ENCODE data around the gene SSC4D. TPM values are rescaled to one million over a fixed set of nuclear protein-coding genes. Genes with fewer than 3 reads are reported as not detected.
A peak's percentile ranks its signal among the peaks of the same experiment; 100 is the strongest.

SSC4D gene
- total RNA-seq, 1 experiment from 2014 or later, result 18.1 TPM

DNA sequence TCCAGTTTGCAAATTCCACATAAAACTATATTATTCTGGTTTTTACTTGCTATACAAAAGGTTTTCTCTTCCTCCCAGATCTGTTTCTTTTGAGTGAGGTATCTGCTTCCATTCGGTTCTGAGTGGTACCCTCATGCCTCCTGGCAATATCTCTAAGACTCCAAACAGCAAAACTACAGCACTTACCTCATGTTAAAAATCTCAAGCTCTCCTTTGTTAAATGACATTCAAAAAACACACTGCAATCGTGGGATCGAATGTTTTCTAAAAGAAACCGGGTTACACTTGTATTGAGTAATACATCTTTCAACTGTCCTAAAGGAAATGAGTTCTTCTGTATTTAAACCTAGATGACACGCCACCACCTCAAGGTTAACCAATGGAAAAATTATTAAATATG, 61.8 kb downstream of the SSC4D start:
- CTCF ChIA-PET, result no interaction called here
- no peak overlapping the region for H3K4me3 Mint-ChIP-seq
- H3K27ac Mint-ChIP-seq, result peak overlapping the region; percentile 89
- H3K4me1 Mint-ChIP-seq, result peaks cover 49% of the 10 kb centered on the region
- DNase-seq (ENCODE audit: low spot score), result no peak
- no peak for ATAC-seq
- H3K9me3 Mint-ChIP-seq, result peaks cover 13% of the 10 kb centered on the region
- no peaks in the 10 kb centered on the region for H3K27me3 Mint-ChIP-seq (ENCODE audit: low read depth)
- TF ChIP-seq NR2C2 (CRISPR knock-in tag; IDR thresholded peaks at IDR 0.05) (no peak), TEAD1 (CRISPR knock-in tag; IDR thresholded peaks at IDR 0.05) (no peak), CREB1 (CRISPR knock-in tag; IDR thresholded peaks at IDR 0.05) (no peak), MYBL2 (CRISPR knock-in tag; IDR thresholded peaks at IDR 0.05) (no peak), KAT7 (CRISPR knock-in tag; IDR thresholded peaks at IDR 0.05; ENCODE audit: borderline replicate concordance) (no peak), JAZF1 (CRISPR knock-in tag; IDR thresholded peaks at IDR 0.05) (no peak), ZNF317 (CRISPR knock-in tag; IDR thresholded peaks at IDR 0.05; ENCODE audit: borderline replicate concordance, low read depth) (no peak), RORB (CRISPR knock-in tag; IDR thresholded peaks at IDR 0.05) (no peak), FOXJ3 (CRISPR knock-in tag; IDR thresholded peaks at IDR 0.05; ENCODE audit: borderline replicate concordance) (no peak), ATF1 (CRISPR knock-in tag; IDR thresholded peaks at IDR 0.05) (no peak), FOXK1 (CRISPR knock-in tag; IDR thresholded peaks at IDR 0.05) (no peak), ZNF423 (CRISPR knock-in tag; IDR thresholded peaks at IDR 0.05) (no peak)
- TF ChIP-seq, protein P1, sequence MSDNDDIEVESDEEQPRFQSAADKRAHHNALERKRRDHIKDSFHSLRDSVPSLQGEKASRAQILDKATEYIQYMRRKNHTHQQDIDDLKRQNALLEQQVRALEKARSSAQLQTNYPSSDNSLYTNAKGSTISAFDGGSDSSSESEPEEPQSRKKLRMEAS (CRISPR knock-in tag; IDR thresholded peaks at IDR 0.05), result no peak
- TF ChIP-seq, protein P2, sequence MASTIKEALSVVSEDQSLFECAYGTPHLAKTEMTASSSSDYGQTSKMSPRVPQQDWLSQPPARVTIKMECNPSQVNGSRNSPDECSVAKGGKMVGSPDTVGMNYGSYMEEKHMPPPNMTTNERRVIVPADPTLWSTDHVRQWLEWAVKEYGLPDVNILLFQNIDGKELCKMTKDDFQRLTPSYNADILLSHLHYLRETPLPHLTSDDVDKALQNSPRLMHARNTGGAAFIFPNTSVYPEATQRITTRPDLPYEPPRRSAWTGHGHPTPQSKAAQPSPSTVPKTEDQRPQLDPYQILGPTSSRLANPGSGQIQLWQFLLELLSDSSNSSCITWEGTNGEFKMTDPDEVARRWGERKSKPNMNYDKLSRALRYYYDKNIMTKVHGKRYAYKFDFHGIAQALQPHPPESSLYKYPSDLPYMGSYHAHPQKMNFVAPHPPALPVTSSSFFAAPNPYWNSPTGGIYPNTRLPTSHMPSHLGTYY (CRISPR knock-in tag; IDR thresholded peaks at IDR 0.05), result no peak
- TF ChIP-seq, protein P3, sequence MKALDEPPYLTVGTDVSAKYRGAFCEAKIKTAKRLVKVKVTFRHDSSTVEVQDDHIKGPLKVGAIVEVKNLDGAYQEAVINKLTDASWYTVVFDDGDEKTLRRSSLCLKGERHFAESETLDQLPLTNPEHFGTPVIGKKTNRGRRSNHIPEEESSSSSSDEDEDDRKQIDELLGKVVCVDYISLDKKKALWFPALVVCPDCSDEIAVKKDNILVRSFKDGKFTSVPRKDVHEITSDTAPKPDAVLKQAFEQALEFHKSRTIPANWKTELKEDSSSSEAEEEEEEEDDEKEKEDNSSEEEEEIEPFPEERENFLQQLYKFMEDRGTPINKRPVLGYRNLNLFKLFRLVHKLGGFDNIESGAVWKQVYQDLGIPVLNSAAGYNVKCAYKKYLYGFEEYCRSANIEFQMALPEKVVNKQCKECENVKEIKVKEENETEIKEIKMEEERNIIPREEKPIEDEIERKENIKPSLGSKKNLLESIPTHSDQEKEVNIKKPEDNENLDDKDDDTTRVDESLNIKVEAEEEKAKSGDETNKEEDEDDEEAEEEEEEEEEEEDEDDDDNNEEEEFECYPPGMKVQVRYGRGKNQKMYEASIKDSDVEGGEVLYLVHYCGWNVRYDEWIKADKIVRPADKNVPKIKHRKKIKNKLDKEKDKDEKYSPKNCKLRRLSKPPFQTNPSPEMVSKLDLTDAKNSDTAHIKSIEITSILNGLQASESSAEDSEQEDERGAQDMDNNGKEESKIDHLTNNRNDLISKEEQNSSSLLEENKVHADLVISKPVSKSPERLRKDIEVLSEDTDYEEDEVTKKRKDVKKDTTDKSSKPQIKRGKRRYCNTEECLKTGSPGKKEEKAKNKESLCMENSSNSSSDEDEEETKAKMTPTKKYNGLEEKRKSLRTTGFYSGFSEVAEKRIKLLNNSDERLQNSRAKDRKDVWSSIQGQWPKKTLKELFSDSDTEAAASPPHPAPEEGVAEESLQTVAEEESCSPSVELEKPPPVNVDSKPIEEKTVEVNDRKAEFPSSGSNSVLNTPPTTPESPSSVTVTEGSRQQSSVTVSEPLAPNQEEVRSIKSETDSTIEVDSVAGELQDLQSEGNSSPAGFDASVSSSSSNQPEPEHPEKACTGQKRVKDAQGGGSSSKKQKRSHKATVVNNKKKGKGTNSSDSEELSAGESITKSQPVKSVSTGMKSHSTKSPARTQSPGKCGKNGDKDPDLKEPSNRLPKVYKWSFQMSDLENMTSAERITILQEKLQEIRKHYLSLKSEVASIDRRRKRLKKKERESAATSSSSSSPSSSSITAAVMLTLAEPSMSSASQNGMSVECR (CRISPR knock-in tag; IDR thresholded peaks at IDR 0.05; ENCODE audit: borderline replicate concordance), result no peak
- TF ChIP-seq, protein P4, sequence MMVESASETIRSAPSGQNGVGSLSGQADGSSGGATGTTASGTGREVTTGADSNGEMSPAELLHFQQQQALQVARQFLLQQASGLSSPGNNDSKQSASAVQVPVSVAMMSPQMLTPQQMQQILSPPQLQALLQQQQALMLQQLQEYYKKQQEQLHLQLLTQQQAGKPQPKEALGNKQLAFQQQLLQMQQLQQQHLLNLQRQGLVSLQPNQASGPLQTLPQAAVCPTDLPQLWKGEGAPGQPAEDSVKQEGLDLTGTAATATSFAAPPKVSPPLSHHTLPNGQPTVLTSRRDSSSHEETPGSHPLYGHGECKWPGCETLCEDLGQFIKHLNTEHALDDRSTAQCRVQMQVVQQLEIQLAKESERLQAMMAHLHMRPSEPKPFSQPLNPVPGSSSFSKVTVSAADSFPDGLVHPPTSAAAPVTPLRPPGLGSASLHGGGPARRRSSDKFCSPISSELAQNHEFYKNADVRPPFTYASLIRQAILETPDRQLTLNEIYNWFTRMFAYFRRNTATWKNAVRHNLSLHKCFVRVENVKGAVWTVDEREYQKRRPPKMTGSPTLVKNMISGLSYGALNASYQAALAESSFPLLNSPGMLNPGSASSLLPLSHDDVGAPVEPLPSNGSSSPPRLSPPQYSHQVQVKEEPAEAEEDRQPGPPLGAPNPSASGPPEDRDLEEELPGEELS (CRISPR knock-in tag; IDR thresholded peaks at IDR 0.05), result no peak
- POLR2A ChIA-PET, result no interaction called here
- peaks cover 80% of the 10 kb centered on the region for H3K36me3 Mint-ChIP-seq

DNA sequence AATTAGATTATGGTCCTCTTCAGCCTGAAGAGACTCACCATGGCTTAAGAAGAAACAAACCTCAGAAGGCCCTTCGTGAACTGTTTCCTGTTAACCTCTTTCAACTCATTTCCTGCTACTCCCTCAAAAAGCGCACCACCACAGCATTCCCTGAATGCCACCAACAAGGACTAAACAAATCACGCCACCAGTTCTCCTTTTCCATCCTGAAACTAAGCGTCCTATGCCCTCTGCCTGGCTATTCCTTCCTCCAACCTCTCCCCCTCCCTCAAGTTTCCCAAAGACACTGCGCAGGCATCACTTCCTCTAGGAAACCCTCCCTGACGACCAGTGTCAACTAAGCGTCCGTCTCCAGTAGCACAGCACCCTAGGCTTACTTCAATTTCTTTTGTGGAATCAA, 62.7 kb downstream of the SSC4D start:
- TF ChIP-seq, protein P1 (CRISPR knock-in tag; IDR thresholded peaks at IDR 0.05), result no peak
- TF ChIP-seq ELF4 (CRISPR knock-in tag; IDR thresholded peaks at IDR 0.05; ENCODE audit: low read depth), result no peak
- no peak for TF ChIP-seq KAT7 (CRISPR knock-in tag; IDR thresholded peaks at IDR 0.05; ENCODE audit: borderline replicate concordance)
- TF ChIP-seq ESRRA (CRISPR knock-in tag; IDR thresholded peaks at IDR 0.05; ENCODE audit: borderline replicate concordance), result no peak
- TF ChIP-seq, protein P5, sequence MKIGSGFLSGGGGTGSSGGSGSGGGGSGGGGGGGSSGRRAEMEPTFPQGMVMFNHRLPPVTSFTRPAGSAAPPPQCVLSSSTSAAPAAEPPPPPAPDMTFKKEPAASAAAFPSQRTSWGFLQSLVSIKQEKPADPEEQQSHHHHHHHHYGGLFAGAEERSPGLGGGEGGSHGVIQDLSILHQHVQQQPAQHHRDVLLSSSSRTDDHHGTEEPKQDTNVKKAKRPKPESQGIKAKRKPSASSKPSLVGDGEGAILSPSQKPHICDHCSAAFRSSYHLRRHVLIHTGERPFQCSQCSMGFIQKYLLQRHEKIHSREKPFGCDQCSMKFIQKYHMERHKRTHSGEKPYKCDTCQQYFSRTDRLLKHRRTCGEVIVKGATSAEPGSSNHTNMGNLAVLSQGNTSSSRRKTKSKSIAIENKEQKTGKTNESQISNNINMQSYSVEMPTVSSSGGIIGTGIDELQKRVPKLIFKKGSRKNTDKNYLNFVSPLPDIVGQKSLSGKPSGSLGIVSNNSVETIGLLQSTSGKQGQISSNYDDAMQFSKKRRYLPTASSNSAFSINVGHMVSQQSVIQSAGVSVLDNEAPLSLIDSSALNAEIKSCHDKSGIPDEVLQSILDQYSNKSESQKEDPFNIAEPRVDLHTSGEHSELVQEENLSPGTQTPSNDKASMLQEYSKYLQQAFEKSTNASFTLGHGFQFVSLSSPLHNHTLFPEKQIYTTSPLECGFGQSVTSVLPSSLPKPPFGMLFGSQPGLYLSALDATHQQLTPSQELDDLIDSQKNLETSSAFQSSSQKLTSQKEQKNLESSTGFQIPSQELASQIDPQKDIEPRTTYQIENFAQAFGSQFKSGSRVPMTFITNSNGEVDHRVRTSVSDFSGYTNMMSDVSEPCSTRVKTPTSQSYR (CRISPR knock-in tag; IDR thresholded peaks at IDR 0.05), result no peak
- TF ChIP-seq, protein P6, sequence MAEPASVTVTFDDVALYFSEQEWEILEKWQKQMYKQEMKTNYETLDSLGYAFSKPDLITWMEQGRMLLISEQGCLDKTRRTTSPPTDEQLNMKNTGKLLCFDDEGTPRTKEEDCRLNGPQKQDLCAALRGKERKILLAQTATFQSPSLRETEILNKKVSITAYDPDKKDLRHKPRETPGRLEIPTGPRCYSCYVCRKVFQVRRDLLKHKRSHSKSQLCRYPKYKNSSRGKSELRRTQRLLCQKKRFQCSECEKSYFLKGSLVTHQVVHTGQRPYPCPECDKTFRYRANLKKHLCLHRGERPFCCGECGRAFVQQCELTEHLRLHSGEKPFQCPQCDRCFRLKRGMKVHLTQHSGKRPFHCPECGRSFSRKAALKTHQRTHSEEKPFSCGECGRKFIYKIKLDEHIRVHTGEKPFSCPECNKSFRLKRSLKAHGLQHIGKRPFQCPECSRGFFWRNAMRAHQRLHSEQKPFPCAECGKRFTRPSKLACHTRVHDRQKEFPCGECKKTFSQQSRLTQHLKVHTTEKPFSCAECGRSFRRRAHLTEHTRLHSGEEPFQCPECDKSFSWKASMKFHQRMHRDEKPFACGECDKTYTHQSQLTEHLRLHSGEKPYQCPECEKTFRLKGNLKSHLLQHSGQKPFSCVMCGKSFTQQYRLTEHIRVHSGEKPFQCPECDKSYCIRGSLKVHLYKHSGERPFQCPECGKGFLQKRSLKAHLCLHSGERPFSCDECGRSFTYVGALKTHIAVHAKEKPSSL (CRISPR knock-in tag; conservative IDR thresholded peaks at IDR 0.05), result no peak
- Mint-ChIP-seq H3K4me3 (no peak overlapping the region), H3K9me3 (peaks cover 7% of the 10 kb centered on the region), H3K36me3 (peaks cover 80% of the 10 kb centered on the region), H3K27me3 (ENCODE audit: low read depth) (no peaks in the 10 kb centered on the region), H3K4me1 (peaks cover 49% of the 10 kb centered on the region), H3K27ac (peak overlapping the region; percentile 93)
- POLR2A ChIA-PET, result no interaction called here
- no peak for DNase-seq (ENCODE audit: low spot score)
- ATAC-seq, result no peak
- CTCF ChIA-PET, result no interaction called here

All from WTC11 (cell line).